A673 (cell line): ENCODE results near the gene OARD1.

Experiments used
- EZH2 ChIP-seq: fragments of 200-600 bp; sonication (generic); IDR thresholded peaks from 2 replicates; pipeline ENCODE4 v1.6.1; 2017; ENCODE audit warnings: borderline replicate concordance, low read depth, mild to moderate bottlenecking, mixed read lengths, antibody characterized with exemption, low read length; ENCODE audit not compliant: poor library complexity, severe bottlenecking
- TF ChIP-seq, protein P1 (sequence below): fragments of 300-800, 200-600 bp; sonication (generic); conservative IDR thresholded peaks from 2 replicates; pipeline ENCODE4 v1.5.1; 2017; ENCODE audit warnings: low read depth, mild to moderate bottlenecking, antibody characterized with exemption, low read length, moderate library complexity, mixed read lengths

DNA sequence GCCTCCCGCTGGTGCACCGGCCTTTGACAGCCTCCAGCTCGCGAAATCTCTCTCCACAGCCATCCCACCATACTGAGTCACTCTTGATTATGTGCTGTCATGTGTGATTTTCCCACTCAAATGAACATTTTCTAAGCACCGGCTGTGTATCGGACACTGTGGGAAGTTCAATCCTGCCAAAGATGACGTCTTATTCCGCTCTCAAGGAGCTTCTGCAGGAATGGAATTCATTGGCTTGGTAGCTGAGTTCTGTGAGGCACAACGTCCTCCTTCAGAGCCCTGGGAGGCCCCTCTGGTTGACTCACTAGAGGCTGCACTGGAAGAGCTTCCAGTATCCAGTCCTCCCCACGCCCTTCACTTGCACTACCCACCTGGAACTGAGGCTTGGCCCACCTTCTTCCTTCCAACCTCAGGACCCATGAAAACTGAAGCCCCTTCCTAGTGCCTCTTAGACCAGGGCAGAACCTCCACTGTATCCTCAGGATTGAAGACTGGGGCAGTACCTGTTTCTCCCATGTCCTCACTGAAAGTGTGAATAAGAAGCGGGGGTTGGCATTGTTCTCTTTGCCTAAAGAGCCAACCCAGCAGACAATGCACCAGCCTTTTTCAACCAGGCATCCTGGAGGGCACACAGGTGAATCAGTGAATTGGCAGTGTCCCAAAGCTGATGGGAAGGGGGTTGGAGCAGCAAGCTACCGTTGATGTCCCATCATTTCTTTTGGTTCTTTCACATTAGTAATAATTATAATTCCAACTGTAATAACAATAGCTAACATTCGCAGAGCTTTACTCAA is 34.9 kb downstream of the OARD1 start:
- TF ChIP-seq, protein P1, sequence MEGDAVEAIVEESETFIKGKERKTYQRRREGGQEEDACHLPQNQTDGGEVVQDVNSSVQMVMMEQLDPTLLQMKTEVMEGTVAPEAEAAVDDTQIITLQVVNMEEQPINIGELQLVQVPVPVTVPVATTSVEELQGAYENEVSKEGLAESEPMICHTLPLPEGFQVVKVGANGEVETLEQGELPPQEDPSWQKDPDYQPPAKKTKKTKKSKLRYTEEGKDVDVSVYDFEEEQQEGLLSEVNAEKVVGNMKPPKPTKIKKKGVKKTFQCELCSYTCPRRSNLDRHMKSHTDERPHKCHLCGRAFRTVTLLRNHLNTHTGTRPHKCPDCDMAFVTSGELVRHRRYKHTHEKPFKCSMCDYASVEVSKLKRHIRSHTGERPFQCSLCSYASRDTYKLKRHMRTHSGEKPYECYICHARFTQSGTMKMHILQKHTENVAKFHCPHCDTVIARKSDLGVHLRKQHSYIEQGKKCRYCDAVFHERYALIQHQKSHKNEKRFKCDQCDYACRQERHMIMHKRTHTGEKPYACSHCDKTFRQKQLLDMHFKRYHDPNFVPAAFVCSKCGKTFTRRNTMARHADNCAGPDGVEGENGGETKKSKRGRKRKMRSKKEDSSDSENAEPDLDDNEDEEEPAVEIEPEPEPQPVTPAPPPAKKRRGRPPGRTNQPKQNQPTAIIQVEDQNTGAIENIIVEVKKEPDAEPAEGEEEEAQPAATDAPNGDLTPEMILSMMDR: no peak
- no peak for TF ChIP-seq EZH2
